ENCODE measurements around the gene AGO1.
"Not testable (repeated sequence)": the region's sequence is repeated elsewhere in the genome, so short reads cannot be mapped to it uniquely, and the experiment has no call there.

Gene AGO1

GRCh38 chr1:35925741-35926140 lies 42.7 kb downstream of the AGO1 start:
- DNase-seq: no peak

GRCh38 chr1:35927472-35927871 lies 44.5 kb downstream of the AGO1 start:
- DNase-seq: no peak

GRCh38 chr1:35929730-35930592 lies 47.0 kb downstream of the AGO1 start:
- DNase-seq: peak; percentile 30 to 56

- DNase-seq: peak; percentile 88 to 91
These were observed 47.8 kb downstream of the AGO1 start, which contains the start of gene AGO3 for GRCh38 chr1:35930593-35931445. AGO3 (plus strand) TSS chr1:35931105; CDS start chr1:35931427, 322 bp downstream.

- DNase-seq: no peak
These were observed 48.6 kb downstream of the AGO1 start for GRCh38 chr1:35931446-35932157.

GRCh38 chr1:35932158-35932636 lies 49.2 kb downstream of the AGO1 start:
- DNase-seq: no peak

- DNase-seq: no peak
These were observed 49.9 kb downstream of the AGO1 start for GRCh38 chr1:35932941-35933340.

- DNase-seq: no peak
These were observed 52.7 kb downstream of the AGO1 start for GRCh38 chr1:35935442-35936388.

GRCh38 chr1:35936838-35937237 lies 53.8 kb downstream of the AGO1 start:
- DNase-seq: no peak

- DNase-seq: no peak
These were observed 56.5 kb downstream of the AGO1 start for GRCh38 chr1:35939484-35939883.

GRCh38 chr1:35945327-35945726 lies 62.3 kb downstream of the AGO1 start:
- no peak for DNase-seq

GRCh38 chr1:35947547-35947946 lies 64.5 kb downstream of the AGO1 start:
- DNase-seq: no peak

- DNase-seq: no peak
These were observed 75.5 kb downstream of the AGO1 start for GRCh38 chr1:35958558-35958957.

- DNase-seq: no peak
These were observed 76.3 kb downstream of the AGO1 start for GRCh38 chr1:35959304-35959703.

GRCh38 chr1:35962952-35963351 lies 79.9 kb downstream of the AGO1 start:
- no peak for DNase-seq

- DNase-seq: not testable (repeated sequence)
These were observed 81.3 kb downstream of the AGO1 start for GRCh38 chr1:35964277-35964676.

GRCh38 chr1:35968396-35968795 lies 85.4 kb downstream of the AGO1 start:
- no peak for DNase-seq

GRCh38 chr1:35971601-35972000 lies 88.6 kb downstream of the AGO1 start:
- no peak for DNase-seq

GRCh38 chr1:35972631-35973030 lies 89.6 kb downstream of the AGO1 start:
- not testable (repeated sequence) for DNase-seq

- no peak for DNase-seq
These were observed 97.1 kb downstream of the AGO1 start for GRCh38 chr1:35980090-35980489.

Data from CD4-positive, alpha-beta T cell treated with Interferon alpha-2 for 1 hour (primary cell).